Breast epithelium (tissue), 3 donors: ENCODE results near the gene PRICKLE3.

Source experiments
- POLR2A ChIP-seq: fragments of 450-650 bp; IDR thresholded peaks from one replicate; pipeline ENCODE4 v1.6.1; 2016; ENCODE audit warnings: antibody characterized with exemption, mild to moderate bottlenecking, moderate library complexity
- POLR2AphosphoS5 ChIP-seq, 3 donors: sonication (generic); formaldehyde crosslinking; IDR thresholded peaks; one replicate each; pipeline ENCODE4 v1.6.1; 2017; ENCODE audit warnings: antibody characterized with exemption in 3 of 3
- TF ChIP-seq, protein P1 (sequence below), 3 donors: fragments of 450-650 bp; IDR thresholded peaks; one replicate each; pipeline ENCODE4 v1.5.1; 2016 to 2017; ENCODE audit warnings: antibody characterized with exemption in 3 of 3, mild to moderate bottlenecking in 3 of 3, moderate library complexity in 3 of 3

DNA sequence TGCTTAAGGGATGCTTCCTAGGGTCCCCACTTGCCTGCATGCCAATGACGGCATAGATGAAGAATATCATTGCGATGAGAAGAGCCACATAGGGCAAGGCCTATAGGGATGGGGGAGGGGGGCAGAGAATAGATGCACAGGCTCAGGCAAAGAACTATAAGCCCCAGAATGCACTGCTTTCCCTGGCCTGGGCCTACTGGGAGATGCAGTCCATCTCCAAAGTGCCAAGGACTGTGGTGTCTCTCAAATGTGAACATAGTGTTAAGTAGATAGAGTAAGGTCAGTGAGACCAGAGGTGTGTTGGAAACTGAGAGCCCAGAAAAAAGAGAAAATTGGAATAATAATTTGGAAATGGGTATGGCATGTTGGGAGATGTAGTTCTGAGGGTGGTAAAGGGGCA is 26.0 kb upstream of the PRICKLE3 start:
- TF ChIP-seq, protein P1, sequence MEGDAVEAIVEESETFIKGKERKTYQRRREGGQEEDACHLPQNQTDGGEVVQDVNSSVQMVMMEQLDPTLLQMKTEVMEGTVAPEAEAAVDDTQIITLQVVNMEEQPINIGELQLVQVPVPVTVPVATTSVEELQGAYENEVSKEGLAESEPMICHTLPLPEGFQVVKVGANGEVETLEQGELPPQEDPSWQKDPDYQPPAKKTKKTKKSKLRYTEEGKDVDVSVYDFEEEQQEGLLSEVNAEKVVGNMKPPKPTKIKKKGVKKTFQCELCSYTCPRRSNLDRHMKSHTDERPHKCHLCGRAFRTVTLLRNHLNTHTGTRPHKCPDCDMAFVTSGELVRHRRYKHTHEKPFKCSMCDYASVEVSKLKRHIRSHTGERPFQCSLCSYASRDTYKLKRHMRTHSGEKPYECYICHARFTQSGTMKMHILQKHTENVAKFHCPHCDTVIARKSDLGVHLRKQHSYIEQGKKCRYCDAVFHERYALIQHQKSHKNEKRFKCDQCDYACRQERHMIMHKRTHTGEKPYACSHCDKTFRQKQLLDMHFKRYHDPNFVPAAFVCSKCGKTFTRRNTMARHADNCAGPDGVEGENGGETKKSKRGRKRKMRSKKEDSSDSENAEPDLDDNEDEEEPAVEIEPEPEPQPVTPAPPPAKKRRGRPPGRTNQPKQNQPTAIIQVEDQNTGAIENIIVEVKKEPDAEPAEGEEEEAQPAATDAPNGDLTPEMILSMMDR (IDR thresholded peaks at IDR 0.05) = no peak
- no peak for TF ChIP-seq POLR2AphosphoS5 (IDR thresholded peaks at IDR 0.05)
- TF ChIP-seq POLR2A = no peak
